ENCODE measurements around the gene PSMD13.
A peak's percentile ranks its signal among the peaks of the same experiment; 100 is the strongest.

The PSMD13 gene

DNA sequence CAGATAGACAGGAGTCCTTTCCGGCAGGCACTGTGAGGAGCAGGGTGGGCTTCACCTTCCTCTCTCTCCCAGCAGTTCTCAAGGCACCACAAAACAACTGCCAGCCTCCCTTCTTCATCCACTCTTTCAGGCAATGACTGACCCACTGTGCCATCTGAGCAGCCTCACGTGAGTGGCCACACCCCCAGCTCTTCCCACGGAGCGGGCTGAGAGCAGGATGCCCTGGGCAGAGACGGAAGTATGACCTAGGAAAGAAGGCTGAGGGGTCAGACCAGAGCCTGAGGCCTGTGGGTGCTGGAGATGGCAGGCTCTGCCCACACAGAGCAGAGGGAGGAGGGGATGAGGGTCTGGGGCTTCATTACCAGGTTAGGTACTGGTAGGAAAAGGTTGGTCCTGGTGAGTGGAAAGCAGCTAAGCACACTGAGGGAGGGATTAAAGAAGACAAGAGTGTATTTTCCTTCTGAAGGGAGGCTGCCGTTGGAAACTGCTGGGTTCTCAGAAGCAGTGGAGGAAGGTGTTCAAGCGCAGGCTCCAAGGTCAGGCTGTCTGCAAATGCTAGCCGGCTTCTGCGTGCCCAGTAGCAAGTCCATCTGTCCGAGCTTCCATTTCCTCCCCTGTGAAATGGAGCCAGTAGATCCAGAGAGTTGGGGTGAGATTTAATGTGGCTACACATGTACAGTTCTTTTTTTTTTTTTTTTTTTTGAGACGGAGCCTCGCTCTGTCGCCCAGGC, 46.0 kb downstream of the PSMD13 start:
- peak; percentile 24 for DNase-seq (ENCODE audit: low spot score)
- TF ChIP-seq CTCF (IDR thresholded peaks at IDR 0.05; ENCODE audit: extremely low read depth, missing control alignments) = no peak

GRCh38 chr11:283405-284104, 46.8 kb downstream of the PSMD13 start:
- no peak for TF ChIP-seq CTCF (IDR thresholded peaks at IDR 0.05; ENCODE audit: extremely low read depth, missing control alignments)
- peak; percentile 7 for DNase-seq (ENCODE audit: low spot score)

GRCh38 chr11:284105-285020, 47.6 kb downstream of the PSMD13 start:
- no peak for TF ChIP-seq CTCF (IDR thresholded peaks at IDR 0.05; ENCODE audit: extremely low read depth, missing control alignments)
- no peak for DNase-seq (ENCODE audit: low spot score)

GRCh38 chr11:285021-285893, 48.5 kb downstream of the PSMD13 start:
- TF ChIP-seq CTCF (IDR thresholded peaks at IDR 0.05; ENCODE audit: extremely low read depth, missing control alignments) = no peak
- peak; percentile 23 for DNase-seq (ENCODE audit: low spot score)

DNA sequence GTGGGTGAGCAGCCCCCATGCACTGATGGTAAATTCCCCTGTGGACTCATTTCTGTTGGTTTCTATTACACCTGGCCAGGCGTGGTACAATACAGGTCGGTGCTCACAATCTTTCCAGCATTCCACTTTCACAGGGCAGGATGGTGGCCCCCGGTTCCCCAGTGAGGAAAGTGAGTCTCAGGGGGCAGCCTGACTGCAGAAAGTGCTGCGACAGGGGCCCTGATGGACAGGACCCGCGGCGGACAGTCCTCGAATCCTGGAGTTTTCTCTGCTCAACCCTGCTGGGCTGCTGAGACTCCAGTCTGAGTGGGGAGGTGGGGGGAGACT, 49.1 kb downstream of the PSMD13 start:
- peak; percentile 23 for DNase-seq (ENCODE audit: low spot score)
- no peak for TF ChIP-seq CTCF (IDR thresholded peaks at IDR 0.05; ENCODE audit: extremely low read depth, missing control alignments)

DNA sequence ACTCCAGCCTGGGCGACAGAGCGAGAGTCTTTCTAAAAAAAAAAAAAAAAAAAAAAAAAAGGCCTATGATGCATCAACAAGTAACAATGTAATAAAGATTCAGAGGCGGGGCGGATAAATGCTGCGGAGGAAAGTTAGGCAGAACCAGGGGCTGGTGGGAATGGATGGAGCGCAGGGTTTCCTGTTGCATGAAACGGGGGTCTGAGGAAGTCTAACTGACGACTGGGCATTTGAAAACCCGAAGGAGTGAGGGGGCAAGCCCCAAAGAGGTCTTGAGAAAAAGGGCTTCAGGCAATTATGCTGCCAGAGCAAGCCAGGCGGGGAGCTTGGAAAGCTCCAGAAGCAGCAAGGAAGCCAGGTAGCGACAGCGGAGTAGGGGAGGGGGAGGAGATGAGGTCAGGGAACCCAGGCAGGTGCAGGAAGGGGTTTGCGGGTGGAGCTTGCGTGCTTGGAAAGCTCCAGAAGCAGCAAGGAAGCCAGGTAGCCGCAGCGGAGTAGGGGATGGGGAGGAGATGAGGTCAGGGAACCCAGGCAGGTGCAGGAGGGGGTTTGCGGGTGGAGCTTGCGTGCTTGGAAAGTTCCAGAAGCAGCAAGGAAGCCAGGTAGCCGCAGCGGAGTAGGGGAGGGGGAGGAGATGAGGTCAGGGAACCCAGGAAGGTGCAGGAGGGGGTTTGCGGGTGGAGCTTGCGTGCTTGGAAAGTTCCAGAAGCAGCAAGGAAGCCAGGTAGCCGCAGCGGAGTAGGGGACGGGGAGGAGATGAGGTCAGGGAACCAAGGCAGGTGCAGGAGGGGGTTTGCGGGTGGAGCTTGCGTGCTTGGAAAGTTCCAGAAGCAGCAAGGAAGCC, 50.4 kb downstream of the PSMD13 start:
- DNase-seq (ENCODE audit: low spot score) = peak; percentile 30

All from GM20000 (cell line).